IMR-90 (cell line): ENCODE measurements around the gene LENG9. TPM values are rescaled to one million over a fixed set of nuclear protein-coding genes. Genes with fewer than 3 reads are reported as not detected.
A peak's percentile ranks its signal among the peaks of the same experiment; 100 is the strongest.

Source experiments
- ATAC-seq: fragments of 200-7000 bp; cut with Tn5 transposase; 2 replicates; pipeline ENCODE4 v1.9.1; 2020; ENCODE audit warnings: low read depth, mild to moderate bottlenecking, moderate library complexity
- BruUV-seq: library from RNA; stranded (reverse); fragments of 400-500 nt; replicated peaks from 2 replicates; lab custom pipeline; 2021; lab: Mats Ljungman, UMichigan
- CTCF ChIA-PET: fragments of 300-600 bp; formaldehyde crosslinking; extraction: SDS; loops from one replicate; lab custom pipeline; 2021; ENCODE audit warnings: antibody characterized with exemption; lab: Yijun Ruan, JAX
- POLR2A ChIA-PET: fragments of 300-600 bp; sonication (Branson Sonifier 250); formaldehyde crosslinking; loops from one replicate; lab custom pipeline; 2022; ENCODE audit warnings: antibody characterized with exemption; ENCODE audit not compliant: unreplicated experiment; lab: Charles Lee
- DNase-seq: peaks from one replicate; pipeline ENCODE4 v3.0.0; 2013
- H2AFZ ChIP-seq: replicated peaks from 2 replicates; pipeline ENCODE3; 2013; ENCODE audit warnings: low read length, mild to moderate bottlenecking; ENCODE audit not compliant: poor library complexity
- H2AK5ac ChIP-seq: 2 replicates; pipeline ENCODE4 v1.6.1; 2013; ENCODE audit warnings: low read depth, low read length, inconsistent platforms
- H2AK9ac ChIP-seq: replicated peaks from 2 replicates; pipeline ENCODE3; 2013; ENCODE audit warnings: mild to moderate bottlenecking, low read depth, low read length, moderate library complexity; ENCODE audit not compliant: poor library complexity
- H2BK120ac ChIP-seq: 2 replicates; pipeline ENCODE4 v1.6.1; 2013; ENCODE audit warnings: low read depth, low read length, inconsistent platforms
- H2BK15ac ChIP-seq: 3 replicates; pipeline ENCODE4 v1.6.1; 2013; ENCODE audit warnings: low read depth, low read length, inconsistent platforms
- H2BK20ac ChIP-seq: 2 replicates; pipeline ENCODE4 v1.6.1; 2013; ENCODE audit warnings: low read depth, mild to moderate bottlenecking, inconsistent platforms, low read length, moderate library complexity
- H2BK5ac ChIP-seq: 2 replicates; pipeline ENCODE4 v1.6.1; 2013; ENCODE audit warnings: mild to moderate bottlenecking, low read depth, low read length, inconsistent platforms; ENCODE audit not compliant: poor library complexity, severe bottlenecking
- H3K14ac ChIP-seq: replicated peaks from 2 replicates; pipeline ENCODE4 v1.6.1; 2013; ENCODE audit warnings: low read depth, low read length, inconsistent platforms
- H3K18ac ChIP-seq: 2 replicates; pipeline ENCODE4 v1.6.1; 2013; ENCODE audit warnings: low read depth, low read length, control low read depth
- H3K23ac ChIP-seq: 2 replicates; pipeline ENCODE4 v1.6.1; 2013; ENCODE audit warnings: low read depth, low read length, inconsistent platforms
- H3K27ac ChIP-seq: 2 replicates; pipeline ENCODE4 v1.5.1; 2013; ENCODE audit warnings: mild to moderate bottlenecking, control low read depth, low read length; ENCODE audit not compliant: insufficient read depth
- H3K27me3 ChIP-seq: 2 replicates; pipeline ENCODE4 v1.6.1; 2013; ENCODE audit warnings: low read length; ENCODE audit not compliant: control insufficient read depth, insufficient read depth
- H3K36me3 ChIP-seq: 2 replicates; pipeline ENCODE4 v1.6.1; 2013; ENCODE audit warnings: low read length, mixed read lengths; ENCODE audit not compliant: control insufficient read depth, insufficient read depth
- H3K4ac ChIP-seq: 2 replicates; pipeline ENCODE4 v1.6.1; 2013; ENCODE audit warnings: low read depth, low read length, inconsistent platforms
- H3K4me1 ChIP-seq: 2 replicates; pipeline ENCODE4 v1.6.1; 2013; ENCODE audit warnings: low read length, mixed read lengths; ENCODE audit not compliant: control insufficient read depth, insufficient read depth
- H3K4me2 ChIP-seq: 2 replicates; pipeline ENCODE4 v1.6.1; 2013; ENCODE audit warnings: low read depth, mild to moderate bottlenecking, control low read depth, low read length, moderate library complexity
- H3K4me3 ChIP-seq: 2 replicates; pipeline ENCODE4 v1.5.1; 2013; ENCODE audit warnings: low read depth, mild to moderate bottlenecking, control low read depth, low read length, moderate library complexity; ENCODE audit not compliant: insufficient read depth
- H3K56ac ChIP-seq: 2 replicates; pipeline ENCODE4 v1.6.1; 2013; ENCODE audit warnings: low read length, inconsistent platforms; ENCODE audit not compliant: insufficient read depth; ENCODE audit errors: extremely low read depth
- H3K79me1 ChIP-seq, 2 experiments: 2 replicates each; pipeline ENCODE4 v1.6.1; 2013; ENCODE audit warnings: low read length in 2 of 2, inconsistent platforms in 1 of 2, low read depth in 1 of 2
- H3K9ac ChIP-seq: 2 replicates; pipeline ENCODE4 v1.6.1; 2013; ENCODE audit warnings: low read depth, low read length, control low read depth
- H3K9me1 ChIP-seq: 2 replicates; pipeline ENCODE4 v1.6.1; 2013; ENCODE audit warnings: low read length, inconsistent platforms; ENCODE audit not compliant: insufficient read depth
- H3K9me3 ChIP-seq: 2 replicates; pipeline ENCODE4 v1.6.1; 2013; ENCODE audit warnings: low read length; ENCODE audit not compliant: control insufficient read depth, insufficient read depth
- H4K20me1 ChIP-seq: 2 replicates; pipeline ENCODE4 v1.6.1; 2013; ENCODE audit warnings: low read length, inconsistent platforms; ENCODE audit not compliant: insufficient read depth
- H4K5ac ChIP-seq: 2 replicates; pipeline ENCODE4 v1.6.1; 2013; ENCODE audit warnings: mild to moderate bottlenecking, low read depth, low read length, control low read depth
- H4K8ac ChIP-seq, 2 experiments: 2 replicates each; pipeline ENCODE4 v1.6.1; 2013; ENCODE audit warnings: low read depth in 2 of 2, low read length in 2 of 2, control low read depth in 1 of 2, inconsistent platforms in 1 of 2
- H4K91ac ChIP-seq: 2 replicates; pipeline ENCODE4 v1.6.1; 2013; ENCODE audit warnings: low read depth, low read length, inconsistent platforms; ENCODE audit not compliant: insufficient read depth
- CHD1 ChIP-seq: IDR thresholded peaks from 2 replicates; pipeline ENCODE4 v1.6.1; 2012; ENCODE audit warnings: low read depth, low read length, improper control_type of control experiment
- MXI1 ChIP-seq: IDR thresholded peaks from 2 replicates; pipeline ENCODE4 v1.6.1; 2012; ENCODE audit warnings: low read depth, mild to moderate bottlenecking, low read length, moderate library complexity, borderline replicate concordance
- USF2 ChIP-seq: fragments of 150-350 bp; IDR thresholded peaks from 2 replicates; pipeline ENCODE4 v1.6.1; 2017; ENCODE audit warnings: mild to moderate bottlenecking, antibody characterized with exemption, low read length, low read depth
- WGBS, 2 experiments: methylation state at CpG; one replicate each; pipeline versions ENCODE4 v1.1.5 to v1.1.7; 2013; ENCODE audit warnings: missing lambda C conversion rate in 2 of 2; ENCODE audit not compliant: insufficient read length in 1 of 2; ENCODE audit errors: extremely low coverage in 2 of 2; 5-methylcytosine and 5-hydroxymethylcytosine counted together
- dilution Hi-C: fragments of 300-500 bp; cut with HindIII; formaldehyde crosslinking; loops from one replicate; pipeline ENCODE4 v1.14.3; 2018; ENCODE audit warnings: low sequenced_read_pairs; ENCODE audit not compliant: unreplicated experiment
- in situ Hi-C: fragments of 300-500 bp; cut with MboI; formaldehyde crosslinking; loops from 3 replicates; pipeline ENCODE4 v1.14.3; 2019; ENCODE audit warnings: low sequenced_read_pairs, inconsistent platforms, mixed read lengths
- intact Hi-C: fragments of 100-400 bp; cut with micrococcal nuclease; formaldehyde crosslinking; loops from 2 replicates; pipeline ENCODE4 v1.10.0; 2022
- polyA plus RNA-seq, 3 experiments: library from polyadenylated mRNA; depleted of rRNA; stranded (reverse); fragments of >200 nt; gene quantifications; 2 replicates each; pipeline ENCODE4 v1.2.3, GENCODE V29; 2012; ENCODE audit warnings: low replicate concordance in 1 of 3
- total RNA-seq: library from RNA; depleted of rRNA; stranded (reverse); fragments of >200 nt; gene quantifications from 2 replicates; pipeline ENCODE4 v1.2.3, GENCODE V29; 2012
- TF ChIP-seq, protein P1 (sequence below): fragments of 150-350 bp; IDR thresholded peaks from 2 replicates; pipeline ENCODE4 v1.6.1; 2016; ENCODE audit warnings: low read depth, mild to moderate bottlenecking, low read length, moderate library complexity, borderline replicate concordance

The LENG9 gene
- total and polyA plus RNA-seq, 2 of the 4 experiments (the other 2 are of a cell fraction): 0.94 to 1.1 TPM

- peaks cover 12% of the 10 kb centered on the region for H3K4me1 ChIP-seq
- no peak for TF ChIP-seq MXI1
- TF ChIP-seq, protein P1, sequence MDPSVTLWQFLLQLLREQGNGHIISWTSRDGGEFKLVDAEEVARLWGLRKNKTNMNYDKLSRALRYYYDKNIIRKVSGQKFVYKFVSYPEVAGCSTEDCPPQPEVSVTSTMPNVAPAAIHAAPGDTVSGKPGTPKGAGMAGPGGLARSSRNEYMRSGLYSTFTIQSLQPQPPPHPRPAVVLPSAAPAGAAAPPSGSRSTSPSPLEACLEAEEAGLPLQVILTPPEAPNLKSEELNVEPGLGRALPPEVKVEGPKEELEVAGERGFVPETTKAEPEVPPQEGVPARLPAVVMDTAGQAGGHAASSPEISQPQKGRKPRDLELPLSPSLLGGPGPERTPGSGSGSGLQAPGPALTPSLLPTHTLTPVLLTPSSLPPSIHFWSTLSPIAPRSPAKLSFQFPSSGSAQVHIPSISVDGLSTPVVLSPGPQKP: no peak
- TF ChIP-seq USF2: no peak
- TF ChIP-seq CHD1: no peak
- peak overlapping the region; percentile 94 for H2AK9ac ChIP-seq
- H3K9ac ChIP-seq: peak overlapping the region; percentile 78; the same call in 1 of the 2 replicates
- H3K9me1 ChIP-seq: peaks cover 4% of the 10 kb centered on the region; the same call in 1 of the 2 replicates
- no TSS peak for BruUV-seq
- peak overlapping the region; percentile 53 for H2BK120ac ChIP-seq
- no peak for DNase-seq
- peak overlapping the region; percentile 90 for H2AK5ac ChIP-seq
- H2BK15ac ChIP-seq: peak overlapping the region; percentile 70; the same call in 1 of the 3 replicates
- H3K4me3 ChIP-seq: no peak overlapping the region
- H2BK20ac ChIP-seq: peak overlapping the region; percentile 12; the same call in 1 of the 2 replicates
- peak overlapping the region; percentile 34; the same call in 1 of the 2 replicates for H3K23ac ChIP-seq
- peak overlapping the region; percentile 68 to 96; a peak in 3 of 4 replicates for H4K8ac ChIP-seq
- intact Hi-C loops: loop anchor here (10.0 kb wide), 1 partner anchor 591 kb away; the partner anchor contains the start of gene RDH13
- H3K79me1 ChIP-seq: peaks cover 0 to 7% of the 10 kb centered on the region in 2 experiments; a peak in 1 of 4 replicates
- H3K9me3 ChIP-seq: no peaks in the 10 kb centered on the region
- no CpG with 5 or more reads among the region's 6 CpGs for WGBS, 2 experiments
- peak overlapping the region; percentile 68 for H4K5ac ChIP-seq
- ChIA-PET POLR2A (interaction anchor here (1.4 kb wide), 1 partner anchor 25 kb away, joined by 3 read pairs; the partner anchor contains the start of gene LENG8), CTCF (interaction anchor here (1.4 kb wide), 1 partner anchor 8 kb away, joined by 4 read pairs; no protein-coding TSS in a partner anchor)
- peak overlapping the region; percentile 83 for H3K4ac ChIP-seq
- ATAC-seq: no peak
- peak overlapping the region; percentile 94 for H3K4me2 ChIP-seq
- in situ Hi-C loops: loop anchor here (25.0 kb wide), 4 partner anchors 362 to 1663 kb away; partner anchors contain the start of genes NAT14, NDUFA3, OSCAR and PRPF31
- 0 out of 2 replicates have a peak, but pooled peaks cover 2% of the 10 kb centered on the region for H3K27me3 ChIP-seq
- peak overlapping the region; percentile 38 for H4K91ac ChIP-seq
- H3K18ac ChIP-seq: peak overlapping the region; percentile 54; the same call in 1 of the 2 replicates
- H3K36me3 ChIP-seq: no peaks in the 10 kb centered on the region; the same call in 1 of the 2 replicates
- H3K56ac ChIP-seq: no peak overlapping the region
- dilution Hi-C loops: no loop called here
- peak overlapping the region; percentile 86 for H3K27ac ChIP-seq
- H3K14ac ChIP-seq: peak overlapping the region; percentile 41
- H2AFZ ChIP-seq: peak overlapping the region; percentile 88
- no peaks in the 10 kb centered on the region for H4K20me1 ChIP-seq
- peak overlapping the region; percentile 53 for H2BK5ac ChIP-seq
These were observed 10.4 kb upstream of the LENG9 start for GRCh38 chr19:54473892-54474372.
